HG03064 (cell line): ENCODE data around the gene THSD4.

Experiments used
- ATAC-seq: cut with Tn5 transposase; IDR thresholded peaks from one replicate; pipeline ENCODE4 v1.9.1; 2021; ENCODE audit warnings: low read depth; ENCODE audit not compliant: unreplicated experiment

THSD4 gene

DNA sequence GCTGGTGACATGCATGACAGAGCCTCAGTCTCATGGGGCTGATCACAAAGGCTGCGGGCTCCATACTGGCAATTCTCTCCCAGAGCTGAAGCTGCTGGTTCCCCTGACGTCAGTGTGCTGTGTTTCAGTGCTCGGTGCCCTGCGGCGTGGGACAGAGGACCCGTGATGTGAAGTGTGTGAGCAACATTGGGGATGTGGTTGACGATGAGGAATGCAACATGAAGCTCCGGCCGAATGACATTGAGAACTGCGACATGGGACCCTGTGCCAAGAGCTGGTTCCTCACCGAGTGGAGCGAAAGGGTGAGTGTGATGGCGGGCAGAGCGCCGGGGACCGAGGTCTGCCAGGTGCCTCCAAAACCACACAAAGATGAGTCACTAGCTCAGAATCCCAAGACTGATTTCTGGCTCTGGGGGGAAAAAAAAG lies 633.0 kb downstream of the THSD4 start:
- no peak for ATAC-seq

DNA sequence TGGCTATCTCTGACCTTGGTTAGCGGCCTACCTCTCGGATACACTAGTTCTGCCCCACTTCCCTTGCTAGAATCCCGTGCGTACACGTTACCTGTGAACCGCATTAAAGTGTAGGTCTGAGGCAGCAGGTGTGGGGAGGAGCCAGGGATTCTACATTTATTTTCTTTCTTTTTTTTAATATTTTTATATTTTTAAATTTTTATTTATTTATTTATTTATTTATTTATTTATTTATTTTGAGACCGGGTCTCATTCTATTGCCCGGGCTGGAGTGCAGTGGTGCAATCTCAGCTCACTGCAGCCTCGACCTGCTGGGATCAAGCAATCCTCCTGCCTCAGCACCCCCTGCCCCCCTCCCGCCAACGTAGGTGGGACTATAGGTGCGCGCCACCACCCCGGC lies 634.2 kb downstream of the THSD4 start:
- no peak for ATAC-seq

DNA sequence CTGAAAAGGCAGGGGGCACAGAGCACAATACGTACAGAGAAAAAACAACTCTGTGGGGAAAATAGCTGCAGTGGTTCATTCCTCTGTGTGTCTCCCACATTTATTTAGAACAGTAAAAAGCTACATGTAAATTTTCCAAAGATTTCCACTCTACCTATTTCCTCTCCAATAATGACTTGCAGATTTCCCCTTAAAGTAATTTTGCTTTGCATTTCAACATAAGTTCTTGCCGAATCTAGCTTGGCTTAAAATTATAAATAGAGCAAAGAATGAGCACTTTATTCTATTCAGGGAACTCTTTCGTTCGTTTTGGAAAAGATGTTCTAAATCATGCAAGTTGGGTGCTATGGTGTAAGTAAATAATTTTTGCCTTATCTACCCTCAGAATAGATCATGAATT lies 636.9 kb downstream of the THSD4 start:
- ATAC-seq: no peak

DNA sequence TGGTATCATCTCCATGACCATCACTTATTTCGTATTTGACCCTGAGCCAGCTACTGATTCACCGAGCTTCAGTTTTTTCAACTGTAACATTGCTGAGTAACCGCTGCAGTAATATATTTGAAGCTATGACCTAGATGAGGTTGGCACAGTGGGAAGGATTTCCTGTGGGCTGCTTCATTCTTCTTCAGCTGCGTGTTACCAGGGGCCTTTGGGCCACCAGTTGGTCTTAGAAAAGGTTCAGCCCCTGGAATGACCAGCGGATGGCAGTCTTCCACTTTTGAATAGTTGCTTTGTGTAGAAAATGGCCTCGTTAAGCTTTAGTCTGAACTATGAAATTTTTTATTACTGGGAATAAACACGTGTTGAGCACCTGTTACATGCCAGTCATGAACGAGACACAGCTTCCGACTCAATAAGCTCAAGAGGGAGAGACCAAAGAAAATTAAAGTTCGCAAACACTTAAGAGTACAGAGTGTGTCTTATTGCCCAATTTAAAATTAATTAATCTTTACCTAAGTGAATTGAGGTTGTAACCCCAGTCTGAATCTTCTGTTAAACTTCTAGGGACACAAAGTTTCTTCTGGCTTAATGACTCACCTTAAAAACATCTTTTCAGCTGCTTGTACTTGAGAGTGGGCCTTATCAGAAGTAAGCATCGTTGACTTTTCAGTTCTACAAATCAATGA lies 637.5 kb downstream of the THSD4 start:
- ATAC-seq: no peak

DNA sequence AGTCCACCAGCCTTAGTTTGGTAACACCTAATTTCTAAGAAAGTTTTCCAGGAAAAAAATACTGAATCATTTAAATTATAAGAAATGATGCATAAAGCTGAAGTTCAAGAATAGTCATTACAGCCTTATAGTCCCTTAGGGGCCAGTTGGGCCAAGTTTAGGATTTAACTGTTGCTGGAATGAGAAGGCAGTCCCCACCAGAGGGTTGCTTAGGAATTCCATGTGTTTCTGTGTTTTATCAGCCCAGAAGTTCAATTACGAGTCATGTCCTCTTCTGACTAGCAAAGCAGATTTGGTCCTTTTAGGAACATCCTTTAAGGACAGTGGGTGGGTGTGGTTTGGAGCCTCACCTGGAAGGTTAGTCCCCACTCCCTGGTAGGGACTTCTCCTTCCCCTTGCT lies 638.1 kb downstream of the THSD4 start:
- no peak for ATAC-seq

DNA sequence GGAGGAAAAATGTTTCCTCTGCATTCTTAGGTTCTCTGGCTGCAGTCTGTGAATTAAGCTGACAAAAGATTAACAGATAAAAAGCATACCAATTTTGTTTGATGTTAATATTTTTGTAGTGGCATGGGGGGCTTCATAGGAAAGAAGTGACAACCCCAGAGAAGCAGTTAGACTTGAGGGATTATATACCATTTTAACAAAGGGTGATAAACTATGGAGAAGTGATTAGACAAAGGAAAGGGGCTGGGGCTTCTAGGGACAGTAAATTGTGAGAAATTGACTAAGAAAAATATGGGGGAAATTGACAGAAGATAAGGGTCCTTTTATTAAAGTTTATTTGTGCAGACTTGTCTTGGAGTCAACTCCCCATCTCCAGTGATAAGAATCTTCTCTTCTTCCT lies 639.4 kb downstream of the THSD4 start:
- no peak for ATAC-seq

DNA sequence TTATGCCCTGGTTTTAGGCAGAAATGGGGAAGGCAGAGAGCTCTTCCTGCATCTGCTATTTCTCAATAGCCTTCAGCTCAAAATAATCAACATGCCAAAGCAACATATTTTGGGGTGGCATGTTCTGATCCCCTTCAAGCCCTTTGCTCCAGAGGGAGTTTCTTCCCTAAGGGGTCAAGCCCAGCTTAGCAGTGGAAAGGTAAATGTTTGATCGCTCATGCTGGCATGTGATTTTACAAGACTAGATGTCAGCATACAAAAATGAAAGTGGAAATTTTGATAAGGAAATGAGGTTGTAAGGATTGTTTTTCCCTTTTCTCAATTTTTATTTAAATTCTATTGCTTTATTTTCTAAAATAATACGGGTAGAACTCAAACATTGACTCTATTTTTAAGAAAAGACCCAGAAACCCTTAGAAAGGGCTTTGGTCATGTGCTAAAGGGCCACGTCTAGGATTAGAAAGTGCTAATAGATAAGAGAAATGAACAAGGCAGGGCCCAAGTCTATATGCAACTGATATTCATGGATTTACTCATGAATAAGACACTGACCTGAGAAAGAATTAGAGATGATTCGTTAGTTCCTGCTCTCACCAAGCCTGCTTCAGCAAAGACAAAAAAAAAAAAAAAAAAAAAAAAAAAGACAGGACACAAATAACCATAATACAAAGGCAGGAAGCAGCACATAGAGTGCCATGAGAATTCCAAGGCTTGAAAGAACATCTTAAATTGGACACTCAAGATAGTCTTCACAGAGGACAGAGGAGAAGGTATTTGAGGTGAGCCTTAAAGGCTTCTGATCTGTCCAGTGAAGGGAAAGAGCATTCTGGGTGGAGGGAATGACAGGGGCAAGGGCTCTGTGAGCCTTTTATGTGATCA lies 640.1 kb downstream of the THSD4 start:
- no peak for ATAC-seq

DNA sequence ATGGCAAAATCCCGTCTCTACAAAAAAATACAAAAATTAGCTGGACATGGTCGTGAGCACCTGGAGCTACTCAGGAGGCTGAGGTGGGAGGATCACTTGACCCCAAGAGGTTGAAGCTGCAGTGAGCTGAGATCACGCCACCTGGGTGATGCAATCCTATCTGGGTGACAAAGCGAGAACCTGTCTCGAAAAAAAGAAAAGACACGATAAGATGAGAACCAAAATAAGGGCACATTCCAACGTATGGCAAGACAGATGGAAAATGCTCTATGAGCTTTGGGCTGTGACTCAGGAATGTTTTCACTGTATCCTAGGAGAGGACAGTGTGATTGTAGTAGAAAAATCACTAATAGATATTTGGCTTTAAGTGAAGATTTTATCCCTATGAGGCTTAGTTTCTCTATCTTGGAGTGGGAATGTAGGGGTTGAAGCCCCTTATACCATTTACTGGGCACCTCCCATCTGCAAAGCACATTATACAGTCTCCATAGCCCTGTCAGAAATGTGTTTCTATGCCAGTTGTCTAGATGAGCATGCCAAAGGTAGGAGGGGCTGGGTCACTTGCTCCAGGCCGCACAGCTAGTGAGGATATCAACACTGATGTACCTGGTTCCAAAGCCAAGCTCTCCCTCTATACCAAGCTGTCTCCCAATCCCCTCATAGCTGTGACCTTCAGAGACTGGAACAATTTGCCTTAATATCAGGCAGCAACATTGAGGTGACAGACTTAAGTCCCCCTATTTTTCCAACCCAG lies 641.5 kb downstream of the THSD4 start:
- ATAC-seq: no peak

DNA sequence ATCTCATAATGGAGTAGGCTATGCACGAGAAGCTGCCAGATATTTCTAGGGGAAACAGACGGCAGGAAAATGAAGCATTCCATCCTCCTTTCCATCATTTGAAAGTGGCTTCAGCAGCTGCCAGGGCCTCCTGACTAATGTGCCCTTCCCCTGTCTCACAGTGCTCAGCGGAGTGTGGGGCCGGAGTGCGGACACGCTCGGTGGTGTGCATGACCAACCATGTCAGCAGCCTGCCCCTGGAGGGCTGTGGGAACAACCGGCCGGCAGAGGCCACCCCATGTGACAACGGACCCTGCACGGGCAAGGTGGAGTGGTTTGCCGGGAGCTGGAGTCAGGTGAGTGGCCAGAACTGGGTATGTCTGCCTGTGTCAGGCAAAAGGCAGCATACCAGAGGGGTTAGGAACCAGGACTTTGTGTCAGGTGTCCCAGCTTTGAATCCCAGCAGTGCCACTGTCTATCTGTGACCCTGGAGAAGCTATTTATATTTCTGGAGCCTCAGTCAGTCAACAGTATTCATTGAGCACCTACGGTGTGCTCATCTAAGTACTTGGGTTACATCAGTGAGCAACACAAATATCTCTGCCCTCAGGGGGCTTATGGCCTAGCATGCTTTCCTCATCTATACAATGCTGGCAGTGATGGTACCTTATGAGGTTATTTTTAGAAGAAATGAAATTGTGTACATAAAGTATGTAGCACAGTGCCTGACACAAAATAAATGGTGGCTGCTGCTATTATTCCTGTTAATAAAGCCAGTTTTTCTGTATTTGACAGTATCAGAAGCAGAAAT lies 642.7 kb downstream of the THSD4 start:
- no peak for ATAC-seq

DNA sequence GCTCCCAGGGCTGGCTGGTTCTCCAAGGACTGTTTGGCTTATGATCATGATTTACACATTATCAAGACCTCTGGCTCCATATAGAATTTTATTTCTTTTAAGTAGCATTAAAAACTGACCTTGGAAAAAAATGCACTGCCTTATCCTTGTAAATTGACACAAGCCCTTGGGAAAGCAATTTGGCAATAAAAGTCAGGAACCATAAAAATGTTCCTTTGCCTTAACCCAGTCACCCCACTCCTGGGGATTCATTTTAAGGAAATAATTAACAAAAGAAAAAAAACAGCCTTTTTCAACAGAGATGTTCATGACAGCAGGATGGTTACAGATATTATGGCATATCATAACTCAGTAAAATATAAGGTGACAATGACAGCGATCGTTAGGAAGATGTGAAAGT lies 643.4 kb downstream of the THSD4 start:
- no peak for ATAC-seq

DNA sequence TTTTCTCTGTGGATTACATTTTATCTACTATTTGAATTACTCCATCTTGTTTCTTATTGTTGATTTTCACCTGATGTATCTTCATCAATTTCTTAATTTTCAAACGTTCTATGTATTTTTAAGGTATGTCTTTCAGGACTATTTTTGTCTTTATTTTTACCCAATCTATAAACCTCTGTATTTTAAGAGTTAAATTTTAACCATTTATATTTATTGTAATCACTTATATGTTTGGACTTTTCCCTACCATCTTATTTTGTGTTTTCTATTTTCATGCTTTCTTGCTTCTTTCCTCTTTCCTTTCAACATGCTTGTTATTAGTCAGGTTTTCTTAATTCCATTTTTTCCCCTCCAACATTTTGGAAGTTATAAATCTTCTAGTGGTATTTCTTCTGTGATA lies 645.6 kb downstream of the THSD4 start:
- ATAC-seq: no peak

DNA sequence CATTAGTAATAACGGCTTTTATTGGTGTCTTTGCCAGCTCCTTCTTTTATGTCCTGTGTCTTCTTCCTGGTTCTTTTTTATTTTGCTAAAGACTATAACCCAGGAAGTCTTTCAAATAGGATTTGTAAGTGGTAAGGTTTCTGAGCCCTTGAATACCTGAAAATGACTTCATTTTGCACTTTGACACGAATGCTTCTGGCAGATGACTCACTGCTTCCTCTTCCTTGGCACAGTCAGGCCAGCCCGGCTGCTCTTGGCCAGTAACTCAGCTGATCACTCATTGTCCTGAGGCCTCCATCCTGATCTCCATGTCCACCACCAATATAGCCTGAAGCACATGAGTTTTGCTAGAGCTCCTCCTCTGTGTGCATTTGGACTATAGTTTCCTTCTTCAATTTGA lies 646.4 kb downstream of the THSD4 start:
- no peak for ATAC-seq

DNA sequence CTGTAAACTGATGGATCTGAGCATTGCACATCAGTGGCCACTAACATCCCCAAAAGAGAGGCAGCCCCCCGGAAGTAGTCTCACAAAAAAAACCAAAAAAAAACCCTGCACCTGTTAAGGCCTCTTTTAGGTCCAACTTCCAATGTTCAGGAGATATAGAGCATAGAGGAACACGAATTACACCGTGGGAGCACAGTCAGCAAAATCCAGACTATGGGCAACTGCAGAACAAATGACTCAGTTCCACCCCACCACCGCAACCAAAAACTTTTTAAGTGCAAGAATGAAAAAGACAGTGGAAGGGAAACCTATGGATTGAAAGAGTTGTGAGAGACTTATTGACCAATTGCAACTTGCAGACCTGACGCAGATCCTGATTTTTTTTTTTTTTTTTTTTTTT lies 652.9 kb downstream of the THSD4 start:
- no peak for ATAC-seq

DNA sequence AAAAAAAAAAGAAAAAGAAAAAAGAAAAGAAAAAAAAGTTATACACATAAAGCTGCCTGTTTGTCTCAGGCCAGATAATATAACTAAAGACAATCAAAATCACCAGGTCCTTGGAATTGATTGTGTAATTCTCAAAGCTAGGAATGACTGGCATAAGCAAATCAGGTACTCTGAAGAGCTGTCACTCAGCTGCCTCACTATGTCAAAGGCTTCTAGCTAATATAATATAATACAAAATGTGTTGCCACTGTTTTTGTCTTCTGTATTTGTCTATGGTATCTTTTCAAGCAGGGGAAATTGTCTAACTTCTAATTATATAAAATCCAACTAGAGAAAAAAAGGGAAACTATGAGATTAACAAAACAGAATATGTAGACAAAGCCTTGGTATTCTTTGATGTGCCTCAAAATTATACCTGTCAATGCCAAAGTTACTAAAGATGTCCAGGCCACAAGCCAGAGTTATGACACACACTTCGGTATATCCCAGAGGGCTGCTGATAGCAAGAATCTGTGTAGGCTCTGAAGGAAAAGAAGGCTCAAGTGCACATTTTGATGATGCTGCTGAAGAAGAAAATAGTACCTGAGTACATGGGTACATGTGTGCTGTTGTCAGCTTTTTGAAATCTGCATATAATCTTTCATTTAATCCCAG lies 658.1 kb downstream of the THSD4 start:
- ATAC-seq: no peak

DNA sequence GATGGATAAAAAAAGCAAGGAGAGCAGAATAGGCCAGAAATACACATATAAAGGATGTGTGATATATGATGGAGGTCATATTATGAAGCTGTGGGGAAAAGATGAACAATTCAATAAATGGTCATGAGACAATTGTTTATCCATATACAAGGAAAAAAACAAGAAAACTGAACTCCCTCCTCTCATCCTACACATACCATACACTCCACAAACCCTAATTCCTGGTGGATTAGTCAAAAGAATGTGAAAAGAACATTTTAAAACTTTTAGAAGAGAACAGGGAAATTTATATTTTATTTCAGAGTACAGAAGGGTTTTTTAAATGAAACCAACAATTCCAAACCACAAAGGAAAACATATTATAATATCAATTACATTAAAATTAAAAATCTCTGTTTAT lies 660.6 kb downstream of the THSD4 start:
- ATAC-seq: no peak

DNA sequence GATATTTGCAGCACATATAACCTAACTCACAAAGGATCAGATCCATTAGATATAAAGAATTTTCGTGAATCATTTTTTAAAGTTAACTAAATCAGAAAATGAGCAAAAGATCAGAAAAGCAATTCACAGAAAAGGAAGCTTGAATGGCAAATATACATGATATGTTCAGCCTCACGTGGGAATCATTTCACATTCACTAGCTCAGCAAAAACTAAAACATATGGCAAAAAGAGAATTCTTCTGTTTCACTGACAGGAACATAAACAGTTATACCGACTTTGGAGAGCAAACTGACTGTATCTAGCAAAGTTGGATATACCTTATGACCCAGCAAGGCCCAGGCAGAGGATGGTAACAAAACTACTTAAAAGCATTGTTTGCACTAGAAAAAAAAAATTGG lies 661.0 kb downstream of the THSD4 start:
- ATAC-seq: no peak

DNA sequence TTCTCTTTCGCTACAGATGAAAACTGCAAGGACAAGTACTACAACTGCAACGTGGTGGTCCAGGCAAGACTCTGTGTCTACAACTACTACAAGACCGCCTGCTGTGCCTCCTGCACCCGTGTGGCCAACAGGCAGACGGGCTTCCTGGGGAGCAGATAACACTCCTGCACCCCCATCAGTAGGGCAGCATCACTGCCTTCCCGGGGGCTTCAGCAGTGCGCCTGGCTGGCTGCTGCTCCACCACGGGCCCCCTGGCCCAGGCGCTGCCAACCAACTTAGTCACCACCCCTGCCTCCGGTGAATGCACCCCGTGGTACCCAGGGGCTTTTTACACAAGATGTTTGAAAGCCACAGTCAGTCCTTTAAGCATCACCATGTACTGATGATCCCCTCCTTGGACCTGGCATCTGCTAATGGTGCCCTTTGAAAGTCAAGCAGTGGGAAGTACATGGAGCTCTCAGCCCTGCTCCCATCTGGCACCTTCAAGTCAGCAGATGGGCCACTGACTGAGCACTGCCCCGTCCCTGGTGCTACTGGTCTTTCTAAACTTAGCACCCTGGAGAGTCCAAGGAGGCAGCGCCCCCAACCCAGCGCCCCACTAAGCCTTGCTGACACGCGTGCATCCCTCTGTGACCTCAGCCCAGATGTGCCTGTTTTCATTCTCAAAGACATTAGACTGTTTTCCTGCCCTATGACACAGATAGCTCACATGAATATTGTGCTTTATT lies 662.1 kb downstream of the THSD4 start:
- no peak for ATAC-seq

DNA sequence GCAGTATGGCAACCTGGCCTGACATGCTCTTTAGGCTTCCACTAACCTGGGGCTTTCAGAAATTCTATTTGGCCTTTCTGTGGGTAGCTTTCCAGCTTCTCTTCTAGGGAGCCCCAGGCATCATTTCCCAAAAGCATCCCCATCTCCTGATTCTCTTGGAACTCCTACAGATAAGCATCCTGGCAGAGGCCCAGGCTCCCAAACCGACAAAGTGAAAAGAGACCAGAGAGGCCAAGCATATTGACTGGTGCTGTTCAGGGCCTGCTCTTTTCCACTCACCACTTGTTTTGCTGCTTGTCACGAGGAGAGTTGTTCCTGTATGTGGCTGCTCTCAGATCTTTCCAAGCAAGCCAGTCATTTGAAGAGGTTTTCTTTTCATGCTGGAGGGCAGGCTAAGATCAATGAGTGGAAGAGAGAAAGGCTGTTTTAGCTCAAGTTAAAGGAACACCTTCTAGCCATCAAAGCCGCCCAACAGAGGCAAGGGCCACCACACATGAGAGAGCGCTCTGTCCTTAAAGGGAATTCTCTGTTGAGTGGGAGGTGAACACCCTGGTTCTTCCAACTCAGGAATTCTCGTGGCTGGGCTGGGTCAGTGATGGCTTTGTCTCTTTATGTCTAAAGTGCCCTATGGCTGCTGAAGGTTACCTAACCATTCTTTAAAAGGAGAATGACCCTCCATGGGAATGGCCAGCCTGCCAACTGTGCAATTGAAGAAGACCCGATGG lies 664.0 kb downstream of the THSD4 start:
- ATAC-seq: no peak
